Neural progenitor cell (in vitro differentiated cells): ENCODE data around the gene LRFN2.

Experiments
- CTCF ChIP-seq: fragments of 200-600 bp; sonication (generic); IDR thresholded peaks from 2 replicates; pipeline ENCODE4 v1.5.1; 2017; ENCODE audit warnings: antibody characterized with exemption, mild to moderate bottlenecking
- EZH2 ChIP-seq: fragments of 200-600 bp; sonication (generic); IDR thresholded peaks from 2 replicates; pipeline ENCODE4 v1.6.1; 2017; ENCODE audit warnings: antibody characterized with exemption, mild to moderate bottlenecking, moderate library complexity

DNA sequence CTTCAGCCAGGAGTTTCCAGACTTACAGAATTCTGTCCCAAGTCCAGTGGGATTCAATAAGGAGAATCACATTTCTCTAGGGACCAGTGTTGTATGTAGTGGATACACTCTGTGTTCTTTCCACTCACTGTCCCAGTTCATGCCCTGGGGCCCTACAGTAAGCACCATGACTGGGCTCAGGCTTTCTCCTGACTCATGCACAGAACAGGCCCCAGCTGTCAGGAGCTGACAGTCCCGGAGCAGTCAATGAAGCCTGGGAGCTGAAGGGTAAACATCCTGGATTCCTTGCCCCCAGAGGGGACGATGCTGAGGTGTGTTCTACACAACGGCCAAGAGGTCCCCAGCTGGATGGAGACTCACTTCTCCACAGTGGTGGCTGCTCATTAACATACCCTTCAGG, 40.2 kb upstream of the LRFN2 start:
- TF ChIP-seq CTCF, result no peak
- no peak for TF ChIP-seq EZH2
